Astrocyte (in vitro differentiated cells and primary cell): ENCODE results near the gene C3orf33. TPM values are rescaled to one million over a fixed set of nuclear protein-coding genes. Genes with fewer than 3 reads are reported as not detected.

ENCODE experiments used
- DNase-seq: peaks from one replicate; pipeline ENCODE4 v3.0.0-alpha.2; 2010; ENCODE audit warnings: low read depth
- FAIRE-seq: peaks from 2 replicates; lab custom pipeline; 2011; peaks lifted over from hg19 to GRCh38; lab: Jason Lieb, UNC
- H2AFZ ChIP-seq: 2 replicates; pipeline ENCODE4 v1.6.0; 2012; ENCODE audit warnings: low read depth, low read length, inconsistent platforms
- H3K27ac ChIP-seq: 2 replicates; pipeline ENCODE4 v1.5.1; 2011; ENCODE audit warnings: low read depth, low read length, inconsistent platforms
- H3K27me3 ChIP-seq: 2 replicates; pipeline ENCODE4 v1.6.0; 2011; ENCODE audit warnings: low read length, inconsistent platforms; ENCODE audit not compliant: insufficient read depth
- H3K36me3 ChIP-seq: 2 replicates; pipeline ENCODE4 v1.5.1; 2011; ENCODE audit warnings: low read length, inconsistent platforms; ENCODE audit not compliant: insufficient read depth
- H3K4me1 ChIP-seq: 2 replicates; pipeline ENCODE4 v1.5.1; 2011; ENCODE audit warnings: low read length, inconsistent platforms; ENCODE audit not compliant: insufficient read depth
- H3K4me2 ChIP-seq: 2 replicates; pipeline ENCODE4 v1.6.0; 2012; ENCODE audit warnings: low read length, inconsistent platforms
- H3K4me3 ChIP-seq: 2 replicates; pipeline ENCODE4 v1.5.1; 2011; ENCODE audit warnings: low read depth, mild to moderate bottlenecking, low read length, inconsistent platforms; ENCODE audit not compliant: insufficient read depth
- H3K79me2 ChIP-seq: 2 replicates; pipeline ENCODE4 v1.6.0; 2012; ENCODE audit warnings: mild to moderate bottlenecking, low read length, inconsistent platforms; ENCODE audit not compliant: insufficient read depth
- H3K9ac ChIP-seq: 2 replicates; pipeline ENCODE4 v1.6.0; 2012; ENCODE audit warnings: mild to moderate bottlenecking, low read length, inconsistent platforms
- H3K9me3 ChIP-seq: 2 replicates; pipeline ENCODE4 v1.5.1; 2012; ENCODE audit warnings: low read depth, mild to moderate bottlenecking, low read length, inconsistent platforms; ENCODE audit not compliant: insufficient read depth
- H4K20me1 ChIP-seq: 2 replicates; pipeline ENCODE4 v1.6.0; 2012; ENCODE audit warnings: low read length, inconsistent platforms; ENCODE audit not compliant: insufficient read depth
- H3K27ac Mint-ChIP-seq: one replicate; pipeline ENCODE4 v1.8.0; 2021; ENCODE audit warnings: mild to moderate bottlenecking, mixed read lengths; ENCODE audit not compliant: unreplicated experiment
- H3K27me3 Mint-ChIP-seq: one replicate; pipeline ENCODE4 v1.8.0; 2021; ENCODE audit warnings: low read depth, mixed read lengths; ENCODE audit not compliant: unreplicated experiment
- H3K36me3 Mint-ChIP-seq: one replicate; pipeline ENCODE4 v1.8.0; 2021; ENCODE audit warnings: low read depth, mixed read lengths; ENCODE audit not compliant: unreplicated experiment
- H3K4me1 Mint-ChIP-seq: one replicate; pipeline ENCODE4 v1.8.0; 2021; ENCODE audit warnings: low read depth, mixed read lengths; ENCODE audit not compliant: unreplicated experiment
- H3K4me3 Mint-ChIP-seq: one replicate; pipeline ENCODE4 v1.8.0; 2021; ENCODE audit warnings: mild to moderate bottlenecking, moderate library complexity, mixed read lengths; ENCODE audit not compliant: unreplicated experiment
- H3K9me3 Mint-ChIP-seq: one replicate; pipeline ENCODE4 v1.8.0; 2021; ENCODE audit warnings: mild to moderate bottlenecking, mixed read lengths; ENCODE audit not compliant: unreplicated experiment
- CTCF ChIP-seq: IDR thresholded peaks from 2 replicates; pipeline ENCODE4 v1.5.1; 2011; ENCODE audit warnings: low read depth, mild to moderate bottlenecking, inconsistent platforms, low read length, moderate library complexity; ENCODE audit not compliant: insufficient read depth
- EZH2 ChIP-seq: IDR thresholded peaks from 2 replicates; pipeline ENCODE4 v1.6.1; 2012; ENCODE audit warnings: mild to moderate bottlenecking, low read length, inconsistent platforms; ENCODE audit not compliant: insufficient read depth
- total RNA-seq: library from RNA; stranded (reverse); gene quantifications from 2 replicates; pipeline ENCODE4 v1.2.1, GENCODE V29; 2021

C3orf33 gene
- total RNA-seq, 1 donor from 2014 or later, result 2.4 TPM

GRCh38 chr3:155804323-155804722 is 1.8 kb downstream of the C3orf33 start:
- Histone ChIP-seq H3K4me2 (no peak overlapping the region), H4K20me1 (no peaks in the 10 kb centered on the region), H3K27me3 (no peaks in the 10 kb centered on the region), H3K36me3 (no peaks in the 10 kb centered on the region), H3K9me3 (no peaks in the 10 kb centered on the region), H3K79me2 (no peaks in the 10 kb centered on the region), H3K27ac (no peak overlapping the region), H3K4me1 (peaks cover 3% of the 10 kb centered on the region), H3K9ac (no peak overlapping the region), H2AFZ (no peak overlapping the region), H3K4me3 (no peak overlapping the region)
- no peaks in the 10 kb centered on the region for H3K4me1 Mint-ChIP-seq
- TF ChIP-seq CTCF, result no peak
- TF ChIP-seq EZH2, result no peak
- no peak for FAIRE-seq
- no peaks in the 10 kb centered on the region for H3K9me3 Mint-ChIP-seq
- H3K36me3 Mint-ChIP-seq, result peaks cover 2% of the 10 kb centered on the region
- no peak for DNase-seq
- H3K27ac Mint-ChIP-seq, result no peak overlapping the region
- no peaks in the 10 kb centered on the region for H3K27me3 Mint-ChIP-seq
- no peak overlapping the region for H3K4me3 Mint-ChIP-seq

GRCh38 chr3:155792532-155792931 is 13.5 kb downstream of the C3orf33 start:
- Histone ChIP-seq H3K79me2 (no peaks in the 10 kb centered on the region), H3K4me2 (no peak overlapping the region), H3K4me1 (no peaks in the 10 kb centered on the region), H3K27me3 (no peaks in the 10 kb centered on the region), H3K4me3 (no peak overlapping the region), H3K27ac (no peak overlapping the region), H3K9ac (no peak overlapping the region), H3K9me3 (no peaks in the 10 kb centered on the region), H3K36me3 (no peaks in the 10 kb centered on the region), H2AFZ (no peak overlapping the region), H4K20me1 (no peaks in the 10 kb centered on the region)
- Mint-ChIP-seq H3K4me1 (no peaks in the 10 kb centered on the region), H3K27me3 (no peaks in the 10 kb centered on the region), H3K27ac (no peak overlapping the region), H3K9me3 (peaks cover 7% of the 10 kb centered on the region), H3K4me3 (no peak overlapping the region), H3K36me3 (peaks cover 22% of the 10 kb centered on the region)
- DNase-seq, result no peak
- no peak for TF ChIP-seq EZH2
- TF ChIP-seq CTCF, result no peak
- FAIRE-seq, result no peak

GRCh38 chr3:155791190-155791589 is 14.9 kb downstream of the C3orf33 start:
- H3K4me3 ChIP-seq, result no peak overlapping the region

More at GRCh38 chr3:155791190-155791589, 14.9 kb downstream of the C3orf33 start:
- Histone ChIP-seq H3K27me3 (no peaks in the 10 kb centered on the region), H3K9ac (no peak overlapping the region), H3K27ac (no peak overlapping the region), H3K9me3 (no peaks in the 10 kb centered on the region), H4K20me1 (no peaks in the 10 kb centered on the region), H3K36me3 (no peaks in the 10 kb centered on the region), H3K4me2 (no peak overlapping the region), H2AFZ (no peak overlapping the region), H3K79me2 (no peaks in the 10 kb centered on the region), H3K4me1 (no peaks in the 10 kb centered on the region)
- DNase-seq (no peak), FAIRE-seq (no peak)
- no peak for TF ChIP-seq EZH2
- TF ChIP-seq CTCF, result no peak
- Mint-ChIP-seq H3K4me3 (no peak overlapping the region), H3K36me3 (peaks cover 18% of the 10 kb centered on the region), H3K9me3 (no peaks in the 10 kb centered on the region), H3K27me3 (no peaks in the 10 kb centered on the region), H3K4me1 (no peaks in the 10 kb centered on the region), H3K27ac (no peak overlapping the region)
